CD4-positive, alpha-beta T cell (primary cell): Measurements from ENCODE around the gene NACA2. TPM values are rescaled to one million over a fixed set of nuclear protein-coding genes. Genes with fewer than 3 reads are reported as not detected.
"Not testable (repeated sequence)": the region's sequence is repeated elsewhere in the genome, so short reads cannot be mapped to it uniquely, and the experiment has no call there.

Experiments
- ATAC-seq: fragments of 200-7000 bp; cut with Tn5 transposase; one replicate; pipeline ENCODE4 v1.10.0; 2022; ENCODE audit warnings: mild to moderate bottlenecking; ENCODE audit not compliant: poor library complexity
- CTCF ChIA-PET: fragments of 350-600 bp; sonication (Branson Sonifier 250); formaldehyde crosslinking; loops from one replicate; lab custom pipeline; 2021; ENCODE audit warnings: antibody characterized with exemption, inconsistent platforms; lab: Charles Lee
- POLR2A ChIA-PET: fragments of 350-600 bp; sonication (Branson Sonifier 250); formaldehyde crosslinking; loops from one replicate; lab custom pipeline; 2021; ENCODE audit warnings: antibody characterized with exemption, inconsistent platforms; lab: Charles Lee
- DNase-seq, 14 experiments: peaks; one replicate each; pipeline ENCODE4 v3.0.0-alpha.2; 2013 to 2020; ENCODE audit warnings: mixed read lengths in 2 of 14
- H3K27ac ChIP-seq, 2 donors: one replicate each; pipeline versions ENCODE4 v1.5.1 to v1.7.0; 2013; ENCODE audit warnings: low read length in 2 of 2, low read depth in 1 of 2, mild to moderate bottlenecking in 1 of 2
- H3K27me3 ChIP-seq, 2 experiments: 1 replicate in 1 of 2; 2 replicates in 1 of 2; pipeline versions ENCODE4 v1.6.1 to v1.7.0; 2013; ENCODE audit warnings: low read length in 2 of 2, control low read depth in 1 of 2, mild to moderate bottlenecking in 1 of 2, moderate library complexity in 1 of 2; ENCODE audit not compliant: insufficient read depth in 2 of 2, control insufficient read depth in 1 of 2
- H3K36me3 ChIP-seq: one replicate; pipeline ENCODE4 v1.6.1; 2013; ENCODE audit warnings: low read length, control low read depth; ENCODE audit not compliant: insufficient read depth
- H3K4me1 ChIP-seq: one replicate; pipeline ENCODE4 v1.6.1; 2013; ENCODE audit warnings: low read length, control low read depth; ENCODE audit not compliant: insufficient read depth
- H3K4me3 ChIP-seq: one replicate; pipeline ENCODE4 v1.5.1; 2013; ENCODE audit warnings: mild to moderate bottlenecking, low read length, moderate library complexity
- H3K9me3 ChIP-seq, 2 experiments: 1 replicate in 1 of 2; 2 replicates in 1 of 2; pipeline versions ENCODE4 v1.6.1 to v1.7.0; 2013; ENCODE audit warnings: low read length in 2 of 2, mild to moderate bottlenecking in 2 of 2, control low read depth in 1 of 2, moderate library complexity in 1 of 2; ENCODE audit not compliant: control insufficient read depth in 1 of 2, insufficient read depth in 1 of 2
- H3K27ac Mint-ChIP-seq: one replicate; pipeline ENCODE4 v1.8.0; 2020; ENCODE audit warnings: mixed read lengths
- H3K27me3 Mint-ChIP-seq: one replicate; pipeline ENCODE4 v1.8.0; 2021; ENCODE audit warnings: mixed read lengths
- H3K36me3 Mint-ChIP-seq: one replicate; pipeline ENCODE4 v1.8.0; 2021; ENCODE audit warnings: low read depth, mixed read lengths
- H3K4me1 Mint-ChIP-seq: one replicate; pipeline ENCODE4 v1.8.0; 2021; ENCODE audit warnings: low read depth, mixed read lengths
- H3K4me3 Mint-ChIP-seq: one replicate; pipeline ENCODE4 v1.8.0; 2020; ENCODE audit warnings: mild to moderate bottlenecking, mixed read lengths
- H3K9me3 Mint-ChIP-seq: one replicate; pipeline ENCODE4 v1.8.0; 2020; ENCODE audit warnings: mixed read lengths
- intact Hi-C, 2 experiments: fragments of 100-400 bp; cut with DNase I in 1 of 2; cut with micrococcal nuclease in 1 of 2; formaldehyde crosslinking; loops; one replicate each; pipeline versions ENCODE4 v1.15.1 to v1.9.0; 2023 to 2025; cut with DNase I, micrococcal nuclease
- total RNA-seq, 174 experiments: library from RNA in 2 of 174; stranded (reverse) in 2 of 174; gene quantifications; one replicate each; pipeline ENCODE4 v1.2.3 and lab custom pipeline; 2021 to 2026
- TF ChIP-seq, protein P1 (sequence below): fragments of 200-600 bp; IDR thresholded peaks from one replicate; pipeline ENCODE4 v1.8.0; 2022; ENCODE audit warnings: antibody characterized with exemption, mild to moderate bottlenecking

Gene NACA2
- total RNA-seq, 2 experiments from 2014 or later = not detected

DNA sequence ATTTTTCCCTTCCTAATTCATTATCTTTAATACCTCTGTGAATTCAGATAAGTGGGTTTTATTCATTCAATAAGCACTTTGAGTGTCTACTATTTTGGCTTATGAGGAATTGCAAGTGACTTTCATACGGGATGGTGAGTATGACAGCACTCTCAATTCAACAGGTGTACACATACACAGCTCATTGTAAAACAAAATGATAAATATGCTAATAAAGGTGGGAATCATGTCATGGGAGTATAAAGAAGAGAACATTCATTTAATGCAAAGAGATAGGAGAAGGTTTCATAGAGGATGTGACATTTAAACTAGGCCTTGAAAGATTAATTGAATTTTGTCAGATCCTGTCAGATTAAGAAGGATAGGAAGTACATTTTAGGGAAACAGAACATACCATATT lies 19.4 kb downstream of the NACA2 start:
- Histone ChIP-seq H3K4me3 (no peak overlapping the region), H3K9me3 (no peaks in the 10 kb centered on the region), H3K4me1 (no peaks in the 10 kb centered on the region), H3K36me3 (no peaks in the 10 kb centered on the region), H3K27ac (no peak overlapping the region), H3K27me3 (no peaks in the 10 kb centered on the region)
- ATAC-seq (no peak), DNase-seq (no peak)
- Mint-ChIP-seq H3K4me3 (no peak overlapping the region), H3K36me3 (no peaks in the 10 kb centered on the region), H3K27ac (no peak overlapping the region), H3K27me3 (peaks cover 14% of the 10 kb centered on the region), H3K9me3 (peaks cover 6% of the 10 kb centered on the region), H3K4me1 (no peaks in the 10 kb centered on the region)
- ChIA-PET POLR2A (no interaction called here), CTCF (no interaction called here)
- intact Hi-C loops = no loop called here
- TF ChIP-seq, protein P1, sequence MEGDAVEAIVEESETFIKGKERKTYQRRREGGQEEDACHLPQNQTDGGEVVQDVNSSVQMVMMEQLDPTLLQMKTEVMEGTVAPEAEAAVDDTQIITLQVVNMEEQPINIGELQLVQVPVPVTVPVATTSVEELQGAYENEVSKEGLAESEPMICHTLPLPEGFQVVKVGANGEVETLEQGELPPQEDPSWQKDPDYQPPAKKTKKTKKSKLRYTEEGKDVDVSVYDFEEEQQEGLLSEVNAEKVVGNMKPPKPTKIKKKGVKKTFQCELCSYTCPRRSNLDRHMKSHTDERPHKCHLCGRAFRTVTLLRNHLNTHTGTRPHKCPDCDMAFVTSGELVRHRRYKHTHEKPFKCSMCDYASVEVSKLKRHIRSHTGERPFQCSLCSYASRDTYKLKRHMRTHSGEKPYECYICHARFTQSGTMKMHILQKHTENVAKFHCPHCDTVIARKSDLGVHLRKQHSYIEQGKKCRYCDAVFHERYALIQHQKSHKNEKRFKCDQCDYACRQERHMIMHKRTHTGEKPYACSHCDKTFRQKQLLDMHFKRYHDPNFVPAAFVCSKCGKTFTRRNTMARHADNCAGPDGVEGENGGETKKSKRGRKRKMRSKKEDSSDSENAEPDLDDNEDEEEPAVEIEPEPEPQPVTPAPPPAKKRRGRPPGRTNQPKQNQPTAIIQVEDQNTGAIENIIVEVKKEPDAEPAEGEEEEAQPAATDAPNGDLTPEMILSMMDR = no peak

DNA sequence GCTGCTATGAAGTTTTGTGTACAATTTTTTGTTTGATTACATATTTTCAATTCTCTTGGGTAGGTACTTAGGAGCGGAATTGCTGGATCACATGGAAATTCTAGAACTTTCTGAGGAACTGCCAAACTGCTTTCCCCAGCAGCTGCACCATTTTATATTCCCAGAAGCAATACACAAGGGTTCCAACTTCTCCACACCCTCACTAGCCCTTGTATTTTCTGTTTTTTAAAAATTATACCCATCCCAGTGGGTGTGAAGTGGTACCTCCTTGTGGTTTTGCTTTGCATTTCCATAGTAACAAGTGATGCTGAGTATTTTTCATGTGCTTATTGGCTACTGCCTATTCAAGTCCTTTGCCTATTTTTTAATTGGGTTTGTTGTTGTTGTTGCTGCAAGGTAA lies 20.9 kb downstream of the NACA2 start:
- Mint-ChIP-seq H3K9me3 (peaks cover 6% of the 10 kb centered on the region), H3K4me3 (no peak overlapping the region), H3K27me3 (peaks cover 11% of the 10 kb centered on the region), H3K36me3 (no peaks in the 10 kb centered on the region), H3K27ac (no peak overlapping the region), H3K4me1 (no peaks in the 10 kb centered on the region)
- H3K27me3 ChIP-seq = no peaks in the 10 kb centered on the region
- DNase-seq (peak in 1 of 14 experiments; percentile 17), ATAC-seq (no peak)
- no peak overlapping the region for H3K4me3 ChIP-seq
- intact Hi-C loops = no loop called here
- no peak overlapping the region for H3K27ac ChIP-seq
- TF ChIP-seq, protein P1 = no peak
- POLR2A ChIA-PET = no interaction called here
- CTCF ChIA-PET = no interaction called here
- no peaks in the 10 kb centered on the region for H3K9me3 ChIP-seq
- no peaks in the 10 kb centered on the region for H3K36me3 ChIP-seq
- H3K4me1 ChIP-seq = no peaks in the 10 kb centered on the region

DNA sequence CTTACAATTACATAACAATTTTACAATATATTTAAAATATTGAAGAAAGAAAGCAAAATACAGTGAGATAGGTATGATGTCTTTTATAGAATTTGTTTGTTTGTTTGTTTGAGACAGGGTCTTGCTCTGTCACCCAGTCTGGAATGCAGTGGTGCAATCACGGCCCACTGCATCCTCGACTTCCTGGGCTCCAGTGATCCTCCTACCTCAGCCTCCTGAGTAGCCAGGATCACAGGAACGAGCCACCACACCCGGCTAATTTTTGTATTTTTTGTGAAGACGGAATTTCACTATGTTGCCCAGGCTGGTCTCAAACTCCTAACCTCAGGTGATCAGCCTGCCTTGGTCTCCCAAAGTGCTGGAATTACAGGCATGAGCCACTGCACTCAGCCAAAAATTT lies 21.5 kb downstream of the NACA2 start:
- H3K27ac ChIP-seq, H3K9me3 Mint-ChIP-seq, H3K36me3 ChIP-seq, CTCF ChIA-PET, H3K9me3 ChIP-seq, H3K4me3 Mint-ChIP-seq, H3K36me3 Mint-ChIP-seq, POLR2A ChIA-PET, H3K4me1 ChIP-seq, H3K27ac Mint-ChIP-seq, intact Hi-C loops, H3K4me3 ChIP-seq, H3K27me3 ChIP-seq, H3K4me1 Mint-ChIP-seq, H3K27me3 Mint-ChIP-seq, ATAC-seq, DNase-seq: not testable (repeated sequence)
